Panc1 (cell line): ENCODE measurements around the gene SF3B1. TPM values are rescaled to one million over a fixed set of nuclear protein-coding genes. Genes with fewer than 3 reads are reported as not detected.
"Not testable (repeated sequence)": the region's sequence is repeated elsewhere in the genome, so short reads cannot be mapped to it uniquely, and the experiment has no call there.

Experiments used
- ATAC-seq: fragments of 200-7000 bp; cut with Tn5 transposase; 2 replicates; pipeline ENCODE4 v1.9.1; 2020; ENCODE audit warnings: mild to moderate bottlenecking, moderate library complexity
- BruUV-seq: library from RNA; stranded (reverse); fragments of 400-500 nt; replicated peaks from 2 replicates; lab custom pipeline; 2021; lab: Mats Ljungman, UMichigan
- CTCF ChIA-PET: fragments of 300-600 bp; sonication (Branson Sonifier 250); formaldehyde crosslinking; loops from one replicate; lab custom pipeline; 2022; ENCODE audit warnings: antibody characterized with exemption; lab: Charles Lee
- POLR2A ChIA-PET: fragments of 300-600 bp; sonication (Branson Sonifier 250); formaldehyde crosslinking; loops from one replicate; lab custom pipeline; 2022; ENCODE audit warnings: antibody characterized with exemption; lab: Charles Lee
- DNase-seq: peaks from one replicate; pipeline ENCODE4 v3.0.0-alpha.2; 2010; ENCODE audit warnings: low read depth, low spot score
- H3K27ac ChIP-seq: 2 replicates; pipeline ENCODE4 v1.5.1; 2011; ENCODE audit warnings: mild to moderate bottlenecking, low read length, inconsistent platforms
- H3K27me3 ChIP-seq: fragments of 200-500 bp; sonication (Bioruptor generic); 2 replicates; pipeline ENCODE4 v1.6.0; 2014; ENCODE audit warnings: low read length, inconsistent platforms; ENCODE audit not compliant: control insufficient read depth, insufficient read depth
- H3K36me3 ChIP-seq: fragments of 200-500 bp; sonication (Bioruptor generic); 2 replicates; pipeline ENCODE4 v1.5.1; 2014; ENCODE audit warnings: inconsistent platforms, mild to moderate bottlenecking, low read length, moderate library complexity; ENCODE audit not compliant: control insufficient read depth, insufficient read depth
- H3K4me1 ChIP-seq: 2 replicates; pipeline ENCODE4 v1.5.1; 2011; ENCODE audit warnings: inconsistent platforms, mild to moderate bottlenecking, low read length, moderate library complexity; ENCODE audit not compliant: control insufficient read depth, insufficient read depth
- H3K4me3 ChIP-seq, 2 experiments: 2 replicates each; pipeline ENCODE4 v1.5.1; 2011 to 2012; ENCODE audit warnings: low read depth in 2 of 2, low read length in 2 of 2, mild to moderate bottlenecking in 2 of 2, inconsistent platforms in 1 of 2, moderate library complexity in 1 of 2
- H3K9me3 ChIP-seq: fragments of 200-500 bp; sonication (Bioruptor generic); 2 replicates; pipeline ENCODE4 v1.5.1; 2014; ENCODE audit warnings: low read depth, mild to moderate bottlenecking, inconsistent platforms, low read length, moderate library complexity; ENCODE audit not compliant: control insufficient read depth, insufficient read depth
- CTCF ChIP-seq: fragments of 450-650 bp; IDR thresholded peaks from 2 replicates; pipeline ENCODE4 v1.5.1; 2017; ENCODE audit warnings: mild to moderate bottlenecking
- POLR2AphosphoS5 ChIP-seq: IDR thresholded peaks from 2 replicates; pipeline ENCODE4 v1.6.1; 2012; ENCODE audit warnings: mild to moderate bottlenecking, low read depth, low read length, moderate library complexity
- REST ChIP-seq, 2 experiments: IDR thresholded peaks; 2 replicates each; pipeline ENCODE4 v1.6.1; 2011 to 2012; ENCODE audit warnings: low read depth in 2 of 2, control low read depth in 1 of 2, low read length in 1 of 2, mild to moderate bottlenecking in 1 of 2, moderate library complexity in 1 of 2; ENCODE audit not compliant: insufficient read depth in 1 of 2
- SIN3A ChIP-seq: IDR thresholded peaks from 2 replicates; pipeline ENCODE4 v1.6.1; 2012; ENCODE audit warnings: low read depth, mild to moderate bottlenecking, low read length, moderate library complexity, borderline replicate concordance; ENCODE audit not compliant: insufficient read depth
- TCF7L2 ChIP-seq: IDR thresholded peaks from 2 replicates; pipeline ENCODE4 v1.6.1; 2011; ENCODE audit warnings: mild to moderate bottlenecking, low read depth, low read length, inconsistent platforms
- in situ Hi-C: cut with HindIII; loops from 2 replicates; pipeline ENCODE4 v1.10.0; 2016; ENCODE audit warnings: low sequenced_read_pairs, low pct_unique_long_range_greater_than_20kb
- intact Hi-C: fragments of 100-400 bp; cut with micrococcal nuclease; formaldehyde crosslinking; loops from one replicate; pipeline ENCODE4 v1.10.0; 2022; ENCODE audit not compliant: unreplicated experiment
- total RNA-seq: library from RNA; stranded (reverse); gene quantifications from one replicate; pipeline ENCODE4 v1.2.1, GENCODE V29; 2021; ENCODE audit not compliant: unreplicated experiment

Gene SF3B1
- total RNA-seq, 1 experiment from 2014 or later: 275 TPM

- H3K27me3 ChIP-seq: no peaks in the 10 kb centered on the region
- BruUV-seq: no TSS peak
- no peak overlapping the region for H3K4me3 ChIP-seq
- no peak for ATAC-seq
- ChIA-PET CTCF (no interaction called here), POLR2A (no interaction called here)
- in situ Hi-C loops (no loop called here), intact Hi-C loops (no loop called here)
- H3K9me3 ChIP-seq: no peaks in the 10 kb centered on the region
- TF ChIP-seq POLR2AphosphoS5: no peak
- TF ChIP-seq TCF7L2: no peak
- TF ChIP-seq REST (IDR thresholded peaks at IDR 0.05; ENCODE audit: insufficient read depth in 1 of 2, low read depth in 2 of 2, low read length in 1 of 2): no peak
- no peak for TF ChIP-seq CTCF
- no peak for TF ChIP-seq SIN3A
- H3K27ac ChIP-seq: no peak overlapping the region
- no peak for DNase-seq
- no peaks in the 10 kb centered on the region for H3K4me1 ChIP-seq
- no peaks in the 10 kb centered on the region for H3K36me3 ChIP-seq
Observed at GRCh38 chr2:197348721-197349360, 86.0 kb downstream of the SF3B1 start.

- no peak for TF ChIP-seq POLR2AphosphoS5
- TF ChIP-seq CTCF: no peak
- H3K4me1 ChIP-seq: no peaks in the 10 kb centered on the region
- CTCF ChIA-PET: no interaction called here
- H3K36me3 ChIP-seq: no peaks in the 10 kb centered on the region
- H3K27me3 ChIP-seq: no peaks in the 10 kb centered on the region
- no peaks in the 10 kb centered on the region for H3K9me3 ChIP-seq
- peak; percentile 17 for DNase-seq
- no TSS peak for BruUV-seq
- in situ Hi-C loops (no loop called here), intact Hi-C loops (no loop called here)
- POLR2A ChIA-PET: no interaction called here
- H3K27ac ChIP-seq: no peak overlapping the region
- ATAC-seq: peak; percentile 69
- no peak overlapping the region for H3K4me3 ChIP-seq
Observed at GRCh38 chr2:197345846-197346370, 88.9 kb downstream of the SF3B1 start.

- H3K36me3 ChIP-seq, H3K4me1 ChIP-seq, intact Hi-C loops, in situ Hi-C loops, DNase-seq, ATAC-seq, H3K27me3 ChIP-seq, POLR2A ChIA-PET, BruUV-seq, H3K27ac ChIP-seq, H3K9me3 ChIP-seq, H3K4me3 ChIP-seq, CTCF ChIA-PET: not testable (repeated sequence)
Observed at GRCh38 chr2:197343968-197344367, 90.9 kb downstream of the SF3B1 start.
